OCI-LY1 (cell line): Measurements from ENCODE around the gene AMIGO3.

Source experiments
- H2AFZ ChIP-seq: fragments of 200-600 bp; sonication (generic), shearing (Covaris generic); 2 replicates; pipeline ENCODE4 v1.6.0; 2014; ENCODE audit warnings: antibody characterized with exemption, mild to moderate bottlenecking, low read length
- H3F3A ChIP-seq: fragments of 200-600 bp; sonication (generic), shearing (Covaris generic); 2 replicates; pipeline ENCODE4 v1.6.0; 2014; ENCODE audit warnings: mild to moderate bottlenecking, antibody characterized with exemption, low read length, moderate library complexity; ENCODE audit not compliant: insufficient read depth
- H3K27ac ChIP-seq: fragments of 200-600 bp; sonication (generic); 2 replicates; pipeline ENCODE4 v1.5.1; 2014; ENCODE audit warnings: low read length, mixed run types, mild to moderate bottlenecking, low read depth; ENCODE audit not compliant: poor library complexity, severe bottlenecking
- H3K27me3 ChIP-seq: fragments of 200-600 bp; sonication (generic); 2 replicates; pipeline ENCODE4 v1.6.0; 2014; ENCODE audit warnings: antibody characterized with exemption, mild to moderate bottlenecking, low read length, moderate library complexity; ENCODE audit not compliant: insufficient read depth
- H3K36me3 ChIP-seq: fragments of 200-600 bp; sonication (generic); 2 replicates; pipeline ENCODE4 v1.6.1; 2014; ENCODE audit warnings: mild to moderate bottlenecking, antibody characterized with exemption, low read length, moderate library complexity, mixed read lengths; ENCODE audit not compliant: insufficient read depth
- H3K4me1 ChIP-seq: fragments of 200-600 bp; sonication (generic); 2 replicates; pipeline ENCODE4 v1.5.1; 2014; ENCODE audit warnings: mild to moderate bottlenecking, low read length, moderate library complexity; ENCODE audit not compliant: insufficient read depth, severe bottlenecking
- H3K4me2 ChIP-seq: fragments of 200-600 bp; sonication (generic), shearing (Covaris generic); 2 replicates; pipeline ENCODE4 v1.6.1; 2014; ENCODE audit warnings: low read length
- H3K4me3 ChIP-seq: fragments of 200-600 bp; sonication (generic); 2 replicates; pipeline ENCODE4 v1.5.1; 2014; ENCODE audit warnings: low read length, low read depth, mild to moderate bottlenecking, mixed read lengths; ENCODE audit not compliant: poor library complexity, severe bottlenecking
- H3K79me2 ChIP-seq: fragments of 200-600 bp; shearing (Covaris generic); 2 replicates; pipeline ENCODE4 v1.6.1; 2016; ENCODE audit warnings: mixed run types, low read length, mixed read lengths; ENCODE audit not compliant: insufficient read depth
- H3K9ac ChIP-seq: fragments of 200-600 bp; sonication (generic), shearing (Covaris generic); 2 replicates; pipeline ENCODE4 v1.6.1; 2014; ENCODE audit warnings: mild to moderate bottlenecking, low read length, mixed read lengths
- H3K9me2 ChIP-seq: fragments of 200-600 bp; sonication (generic), shearing (Covaris generic); 2 replicates; pipeline ENCODE4 v1.6.1; 2014; ENCODE audit warnings: low read depth, mild to moderate bottlenecking, low read length, mixed read lengths
- H3K9me3 ChIP-seq: fragments of 200-600 bp; shearing (Covaris generic); 2 replicates; pipeline ENCODE4 v1.6.1; 2014; ENCODE audit warnings: low read length, mixed read lengths
- H4K20me1 ChIP-seq: fragments of 200-600 bp; sonication (generic), shearing (Covaris generic); 2 replicates; pipeline ENCODE4 v1.6.0; 2016; ENCODE audit warnings: mild to moderate bottlenecking, low read length; ENCODE audit not compliant: insufficient read depth
- EZH2 ChIP-seq: fragments of 200-600 bp; sonication (generic), shearing (Covaris generic); IDR thresholded peaks from 2 replicates; pipeline ENCODE4 v1.8.0; 2017; ENCODE audit warnings: borderline replicate concordance, mixed run types, mild to moderate bottlenecking, antibody characterized with exemption, low read length, moderate library complexity, mixed read lengths
- TF ChIP-seq, protein P1 (sequence below): fragments of 200-600 bp; sonication (generic), shearing (Covaris generic); IDR thresholded peaks from 2 replicates; pipeline ENCODE4 v1.5.1; 2017; ENCODE audit warnings: mild to moderate bottlenecking, antibody characterized with exemption, low read length, moderate library complexity, mixed read lengths

The AMIGO3 gene

GRCh38 chr3:49704629-49705028 lies 14.9 kb downstream of the AMIGO3 start:
- H3K4me2 ChIP-seq: no peak overlapping the region
- TF ChIP-seq EZH2: no peak
- TF ChIP-seq, protein P1, sequence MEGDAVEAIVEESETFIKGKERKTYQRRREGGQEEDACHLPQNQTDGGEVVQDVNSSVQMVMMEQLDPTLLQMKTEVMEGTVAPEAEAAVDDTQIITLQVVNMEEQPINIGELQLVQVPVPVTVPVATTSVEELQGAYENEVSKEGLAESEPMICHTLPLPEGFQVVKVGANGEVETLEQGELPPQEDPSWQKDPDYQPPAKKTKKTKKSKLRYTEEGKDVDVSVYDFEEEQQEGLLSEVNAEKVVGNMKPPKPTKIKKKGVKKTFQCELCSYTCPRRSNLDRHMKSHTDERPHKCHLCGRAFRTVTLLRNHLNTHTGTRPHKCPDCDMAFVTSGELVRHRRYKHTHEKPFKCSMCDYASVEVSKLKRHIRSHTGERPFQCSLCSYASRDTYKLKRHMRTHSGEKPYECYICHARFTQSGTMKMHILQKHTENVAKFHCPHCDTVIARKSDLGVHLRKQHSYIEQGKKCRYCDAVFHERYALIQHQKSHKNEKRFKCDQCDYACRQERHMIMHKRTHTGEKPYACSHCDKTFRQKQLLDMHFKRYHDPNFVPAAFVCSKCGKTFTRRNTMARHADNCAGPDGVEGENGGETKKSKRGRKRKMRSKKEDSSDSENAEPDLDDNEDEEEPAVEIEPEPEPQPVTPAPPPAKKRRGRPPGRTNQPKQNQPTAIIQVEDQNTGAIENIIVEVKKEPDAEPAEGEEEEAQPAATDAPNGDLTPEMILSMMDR: no peak
- no peak overlapping the region for H2AFZ ChIP-seq
- peaks cover 21% of the 10 kb centered on the region; the same call in 1 of the 2 replicates for H3K36me3 ChIP-seq
- no peaks in the 10 kb centered on the region for H3K79me2 ChIP-seq
- no peaks in the 10 kb centered on the region for H3K9me3 ChIP-seq
- no peaks in the 10 kb centered on the region for H3K4me1 ChIP-seq
- no peak overlapping the region for H3K27ac ChIP-seq
- H3K4me3 ChIP-seq: no peak overlapping the region
- H3F3A ChIP-seq: no peaks in the 10 kb centered on the region
- H4K20me1 ChIP-seq: no peaks in the 10 kb centered on the region
- no peaks in the 10 kb centered on the region for H3K9me2 ChIP-seq
- no peak overlapping the region for H3K9ac ChIP-seq
- H3K27me3 ChIP-seq: no peaks in the 10 kb centered on the region

- Histone ChIP-seq H3F3A (no peaks in the 10 kb centered on the region), H3K9me3 (no peaks in the 10 kb centered on the region), H3K4me2 (no peak overlapping the region), H3K36me3 (peaks cover 21% of the 10 kb centered on the region; the same call in 1 of the 2 replicates), H3K9me2 (no peaks in the 10 kb centered on the region), H4K20me1 (no peaks in the 10 kb centered on the region), H2AFZ (no peak overlapping the region), H3K4me3 (no peak overlapping the region), H3K79me2 (no peaks in the 10 kb centered on the region), H3K4me1 (no peaks in the 10 kb centered on the region), H3K9ac (no peak overlapping the region), H3K27me3 (no peaks in the 10 kb centered on the region), H3K27ac (no peak overlapping the region)
- TF ChIP-seq, protein P1: no peak
- no peak for TF ChIP-seq EZH2
These were observed 15.5 kb downstream of the AMIGO3 start for GRCh38 chr3:49703956-49704355.

GRCh38 chr3:49703443-49703927 lies 16.0 kb downstream of the AMIGO3 start:
- TF ChIP-seq, protein P1: peak; percentile 77
- TF ChIP-seq EZH2: no peak
- no peaks in the 10 kb centered on the region for H3K79me2 ChIP-seq
- no peaks in the 10 kb centered on the region for H3K4me1 ChIP-seq
- no peak overlapping the region for H2AFZ ChIP-seq
- no peaks in the 10 kb centered on the region for H4K20me1 ChIP-seq
- H3K9ac ChIP-seq: no peak overlapping the region
- no peak overlapping the region for H3K4me3 ChIP-seq
- no peak overlapping the region for H3K27ac ChIP-seq
- H3K4me2 ChIP-seq: no peak overlapping the region
- no peaks in the 10 kb centered on the region for H3K27me3 ChIP-seq
- peaks cover 21% of the 10 kb centered on the region; the same call in 1 of the 2 replicates for H3K36me3 ChIP-seq
- H3K9me2 ChIP-seq: no peaks in the 10 kb centered on the region
- no peaks in the 10 kb centered on the region for H3F3A ChIP-seq
- H3K9me3 ChIP-seq: no peaks in the 10 kb centered on the region
